ENCODE measurements around the gene TMEM45B. TPM values are rescaled to one million over a fixed set of nuclear protein-coding genes. Genes with fewer than 3 reads are reported as not detected.
"Not testable (repeated sequence)": the region's sequence is repeated elsewhere in the genome, so short reads cannot be mapped to it uniquely, and the experiment has no call there.

Gene TMEM45B
- total RNA-seq, 2 donors from 2014 or later = not detected

DNA sequence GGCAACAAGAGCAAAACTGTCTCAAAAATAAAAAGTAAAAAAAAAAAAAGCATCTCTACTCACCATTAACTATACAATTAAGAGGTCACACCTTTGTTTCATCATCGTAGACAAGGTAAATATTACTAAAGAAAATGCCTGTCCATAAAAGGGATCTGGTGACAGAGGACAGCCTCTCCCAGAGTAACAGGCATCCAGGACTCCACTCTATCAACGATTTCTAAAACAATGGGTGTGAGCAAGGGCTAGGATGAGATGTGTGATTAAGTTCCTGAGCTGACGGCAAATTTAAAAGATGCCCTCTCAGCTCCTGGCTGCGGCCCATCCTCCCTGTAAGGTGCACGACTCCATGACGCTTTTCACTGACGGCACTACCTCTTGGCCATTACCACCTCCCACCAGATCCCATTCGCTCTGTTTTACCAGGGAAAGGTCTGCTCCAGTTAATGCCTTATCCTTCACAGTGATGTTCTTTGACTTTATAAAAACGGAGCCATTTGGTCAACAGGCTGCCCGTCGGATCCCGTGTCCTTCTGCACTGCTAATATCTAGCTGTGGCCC lies 2.3 kb upstream of the TMEM45B start:
- Histone ChIP-seq H3K4me1 (ENCODE audit: control insufficient read depth in 1 of 2, low read depth in 2 of 2) (no peaks in the 10 kb centered on the region), H3K27me3 (replicated peaks; ENCODE audit: insufficient read depth) (peaks cover 3% of the 10 kb centered on the region), H3K9me3 (no peaks in the 10 kb centered on the region), H3K36me3 (no peaks in the 10 kb centered on the region), H3K27ac (no peak overlapping the region), H3K4me3 (no peak overlapping the region)
- ATAC-seq (ENCODE audit: insufficient number of reproducible peaks, low FRiP score, low read depth) (no peak), DNase-seq (ENCODE audit: low spot score) (no peak)
- TF ChIP-seq, protein P1, sequence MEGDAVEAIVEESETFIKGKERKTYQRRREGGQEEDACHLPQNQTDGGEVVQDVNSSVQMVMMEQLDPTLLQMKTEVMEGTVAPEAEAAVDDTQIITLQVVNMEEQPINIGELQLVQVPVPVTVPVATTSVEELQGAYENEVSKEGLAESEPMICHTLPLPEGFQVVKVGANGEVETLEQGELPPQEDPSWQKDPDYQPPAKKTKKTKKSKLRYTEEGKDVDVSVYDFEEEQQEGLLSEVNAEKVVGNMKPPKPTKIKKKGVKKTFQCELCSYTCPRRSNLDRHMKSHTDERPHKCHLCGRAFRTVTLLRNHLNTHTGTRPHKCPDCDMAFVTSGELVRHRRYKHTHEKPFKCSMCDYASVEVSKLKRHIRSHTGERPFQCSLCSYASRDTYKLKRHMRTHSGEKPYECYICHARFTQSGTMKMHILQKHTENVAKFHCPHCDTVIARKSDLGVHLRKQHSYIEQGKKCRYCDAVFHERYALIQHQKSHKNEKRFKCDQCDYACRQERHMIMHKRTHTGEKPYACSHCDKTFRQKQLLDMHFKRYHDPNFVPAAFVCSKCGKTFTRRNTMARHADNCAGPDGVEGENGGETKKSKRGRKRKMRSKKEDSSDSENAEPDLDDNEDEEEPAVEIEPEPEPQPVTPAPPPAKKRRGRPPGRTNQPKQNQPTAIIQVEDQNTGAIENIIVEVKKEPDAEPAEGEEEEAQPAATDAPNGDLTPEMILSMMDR (IDR thresholded peaks at IDR 0.05) = no peak

DNA sequence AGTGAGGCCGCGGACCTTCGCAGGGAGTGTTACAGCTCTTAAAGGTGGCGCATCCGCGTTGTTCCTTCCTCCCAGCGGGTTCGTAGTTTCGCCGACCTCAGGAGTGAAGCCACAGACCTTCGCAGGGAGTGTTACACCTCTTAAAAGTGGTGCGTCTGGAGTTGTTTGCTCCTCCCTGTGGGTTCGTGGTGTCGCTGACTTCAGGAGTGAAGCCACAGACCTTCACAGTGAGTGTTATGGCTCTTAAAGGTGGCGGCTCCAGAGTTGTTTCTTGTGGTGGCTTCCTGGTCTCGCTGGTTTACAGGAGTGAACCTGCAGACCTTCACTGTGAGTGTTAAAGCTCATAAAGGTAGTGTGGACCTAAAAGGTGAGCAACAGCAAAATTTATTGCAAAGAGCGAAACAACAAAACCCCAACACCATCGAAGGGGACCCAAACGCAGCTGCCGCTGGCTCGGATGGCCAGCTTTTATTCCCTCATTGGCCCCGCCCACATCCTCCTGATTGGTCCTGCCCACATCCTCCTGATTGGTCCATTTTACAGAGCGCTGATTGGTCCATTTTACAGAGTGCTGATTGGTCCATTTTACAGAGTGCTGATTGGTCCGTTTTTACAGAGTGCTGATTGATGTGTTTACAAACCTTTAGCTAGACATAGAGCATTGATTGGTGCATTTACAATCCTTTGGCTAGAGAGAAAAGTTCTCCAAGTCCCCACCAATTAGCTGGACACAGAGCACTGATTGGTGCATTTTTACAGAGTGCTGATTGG lies 1.2 kb upstream of the TMEM45B start:
- H3K27me3 ChIP-seq (replicated peaks; ENCODE audit: insufficient read depth) = peaks cover 3% of the 10 kb centered on the region
- no peaks in the 10 kb centered on the region for H3K4me1 ChIP-seq (ENCODE audit: control insufficient read depth in 1 of 2, low read depth in 2 of 2)
- TF ChIP-seq, protein P1 (IDR thresholded peaks at IDR 0.05) = no peak
- DNase-seq (ENCODE audit: low spot score) (no peak), ATAC-seq (ENCODE audit: insufficient number of reproducible peaks, low FRiP score, low read depth) (no peak)
- no peaks in the 10 kb centered on the region for H3K36me3 ChIP-seq
- H3K27ac ChIP-seq = no peak overlapping the region
- no peaks in the 10 kb centered on the region for H3K9me3 ChIP-seq
- H3K4me3 ChIP-seq = no peak overlapping the region

DNA sequence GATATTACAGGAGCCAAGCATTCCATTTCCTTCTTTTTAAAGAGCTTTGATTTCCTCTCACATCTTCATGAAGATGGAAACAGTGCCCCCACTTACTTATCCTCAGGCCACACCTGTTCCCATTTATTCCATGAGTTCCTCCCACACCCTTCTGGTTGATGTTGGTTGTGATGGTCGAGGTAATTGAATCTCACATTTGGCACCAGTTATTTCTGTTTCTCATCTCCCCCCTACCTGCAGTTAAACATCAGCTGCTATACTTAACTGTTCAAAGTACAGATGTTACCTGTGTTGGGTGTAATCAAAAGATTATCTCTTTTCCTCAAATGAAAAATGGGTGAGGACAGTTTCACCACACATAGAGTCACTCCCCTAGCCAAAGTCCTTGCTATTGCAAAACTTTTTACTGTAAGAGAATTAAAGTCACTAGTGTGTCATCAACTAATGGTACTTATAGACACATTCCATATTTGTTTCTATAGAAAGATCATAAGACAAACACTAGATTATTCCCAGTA lies 1.9 kb downstream of the TMEM45B start:
- H3K36me3 ChIP-seq = no peaks in the 10 kb centered on the region
- no peak for ATAC-seq (ENCODE audit: insufficient number of reproducible peaks, low FRiP score, low read depth)
- no peaks in the 10 kb centered on the region for H3K9me3 ChIP-seq
- peaks cover 3% of the 10 kb centered on the region for H3K27me3 ChIP-seq (replicated peaks; ENCODE audit: insufficient read depth)
- no peak overlapping the region for H3K27ac ChIP-seq
- H3K4me3 ChIP-seq = no peak overlapping the region
- DNase-seq (ENCODE audit: low spot score) = no peak
- H3K4me1 ChIP-seq (ENCODE audit: control insufficient read depth in 1 of 2, low read depth in 2 of 2) = no peaks in the 10 kb centered on the region
- TF ChIP-seq, protein P1 (IDR thresholded peaks at IDR 0.05) = no peak

DNA sequence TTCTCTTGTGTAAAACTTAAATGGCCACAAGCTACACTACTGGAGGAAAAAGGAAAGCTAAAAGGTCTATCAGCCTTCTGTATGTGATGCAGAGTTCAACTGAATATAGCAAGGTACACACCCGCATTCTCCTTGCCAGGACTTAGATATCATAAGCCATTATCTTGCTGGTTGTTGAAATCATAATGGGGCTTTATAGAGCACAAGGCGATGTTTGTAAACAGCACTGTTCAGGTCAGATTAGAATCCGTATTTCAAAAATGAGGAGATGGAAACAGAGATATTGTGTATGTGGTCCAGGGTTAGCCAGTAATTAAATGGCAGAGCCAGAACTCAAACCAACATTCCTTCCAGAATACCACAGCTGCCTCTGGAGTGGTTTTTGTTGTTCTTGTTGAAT lies 2.6 kb downstream of the TMEM45B start:
- not testable (repeated sequence) for H3K27ac ChIP-seq; H3K4me3 ChIP-seq; H3K36me3 ChIP-seq; H3K4me1 ChIP-seq (ENCODE audit: control insufficient read depth in 1 of 2, low read depth in 2 of 2); H3K27me3 ChIP-seq (replicated peaks; ENCODE audit: insufficient read depth); ATAC-seq (ENCODE audit: insufficient number of reproducible peaks, low FRiP score, low read depth); H3K9me3 ChIP-seq; DNase-seq (ENCODE audit: low spot score)

DNA sequence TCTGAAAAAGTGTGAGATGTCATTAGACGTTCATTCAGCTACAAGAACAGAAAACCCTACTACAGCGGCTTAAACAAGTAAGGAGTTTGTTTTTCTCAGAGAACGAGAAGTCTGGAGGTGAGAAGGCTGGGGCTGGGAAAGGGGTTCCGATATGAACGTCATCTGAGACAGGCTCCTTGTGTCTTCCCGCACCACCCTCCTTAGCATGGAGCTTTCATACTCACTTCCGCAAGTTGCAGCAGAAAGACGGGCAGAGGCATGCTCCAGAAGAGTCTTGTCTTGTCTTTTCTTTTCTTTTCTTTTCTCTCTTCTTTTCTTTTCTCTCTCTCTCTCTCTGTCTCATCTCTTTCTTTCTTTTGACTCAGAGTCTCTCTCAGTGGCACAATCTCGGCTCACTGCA lies 3.6 kb downstream of the TMEM45B start:
- DNase-seq (ENCODE audit: low spot score) (no peak), ATAC-seq (ENCODE audit: insufficient number of reproducible peaks, low FRiP score, low read depth) (no peak)
- Histone ChIP-seq H3K36me3 (no peaks in the 10 kb centered on the region), H3K27ac (no peak overlapping the region), H3K4me3 (no peak overlapping the region), H3K27me3 (replicated peaks; ENCODE audit: insufficient read depth) (peaks cover 3% of the 10 kb centered on the region), H3K9me3 (no peaks in the 10 kb centered on the region), H3K4me1 (ENCODE audit: control insufficient read depth in 1 of 2, low read depth in 2 of 2) (no peaks in the 10 kb centered on the region)
- TF ChIP-seq, protein P1 (IDR thresholded peaks at IDR 0.05) = no peak

DNA sequence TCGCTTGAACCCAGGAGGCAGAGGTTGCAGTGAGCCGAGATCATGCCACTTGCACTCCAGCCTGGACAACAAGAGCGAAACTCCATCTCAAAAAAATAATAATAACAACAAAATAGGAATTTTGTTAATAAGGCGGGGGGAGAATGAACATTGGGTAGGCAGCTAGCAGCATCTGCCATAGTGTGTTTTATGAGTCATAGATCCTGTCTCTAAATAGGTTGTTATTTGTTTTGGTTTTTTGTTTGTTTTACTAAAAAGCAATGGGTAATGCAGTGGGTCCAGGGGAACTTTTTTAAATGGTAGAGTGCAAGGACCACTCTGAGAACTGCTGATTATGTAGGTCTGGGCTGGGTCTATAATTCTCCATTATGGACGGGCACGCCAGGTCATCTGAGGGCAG lies 4.6 kb downstream of the TMEM45B start:
- H3K4me3 ChIP-seq; H3K27me3 ChIP-seq (replicated peaks; ENCODE audit: insufficient read depth); H3K27ac ChIP-seq; H3K4me1 ChIP-seq (ENCODE audit: control insufficient read depth in 1 of 2, low read depth in 2 of 2); H3K9me3 ChIP-seq; H3K36me3 ChIP-seq; ATAC-seq (ENCODE audit: insufficient number of reproducible peaks, low FRiP score, low read depth); DNase-seq (ENCODE audit: low spot score): not testable (repeated sequence)

DNA sequence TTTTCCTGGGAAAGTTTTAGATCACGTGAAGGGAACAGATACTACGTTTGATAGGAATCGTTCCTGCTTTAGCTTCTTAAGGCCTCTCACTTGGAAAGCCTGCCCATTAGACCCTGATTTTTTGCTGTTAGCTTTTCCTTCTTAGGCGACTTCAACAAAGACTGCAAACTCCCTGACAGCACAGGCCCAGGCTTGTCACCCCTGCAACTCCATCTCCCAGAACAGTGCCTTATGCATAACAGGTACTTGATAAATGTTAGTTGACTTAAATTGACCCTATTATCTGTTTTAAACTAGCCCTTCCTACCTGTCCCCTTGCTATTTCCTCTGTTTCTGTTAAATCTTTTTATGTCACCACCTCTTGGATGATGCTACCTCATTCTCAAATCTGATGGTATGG lies 7.6 kb downstream of the TMEM45B start:
- H3K4me1 ChIP-seq (ENCODE audit: control insufficient read depth in 1 of 2, low read depth in 2 of 2); H3K9me3 ChIP-seq; H3K27ac ChIP-seq; ATAC-seq (ENCODE audit: insufficient number of reproducible peaks, low FRiP score, low read depth); H3K36me3 ChIP-seq; H3K4me3 ChIP-seq; H3K27me3 ChIP-seq (replicated peaks; ENCODE audit: insufficient read depth); DNase-seq (ENCODE audit: low spot score): not testable (repeated sequence)

DNA sequence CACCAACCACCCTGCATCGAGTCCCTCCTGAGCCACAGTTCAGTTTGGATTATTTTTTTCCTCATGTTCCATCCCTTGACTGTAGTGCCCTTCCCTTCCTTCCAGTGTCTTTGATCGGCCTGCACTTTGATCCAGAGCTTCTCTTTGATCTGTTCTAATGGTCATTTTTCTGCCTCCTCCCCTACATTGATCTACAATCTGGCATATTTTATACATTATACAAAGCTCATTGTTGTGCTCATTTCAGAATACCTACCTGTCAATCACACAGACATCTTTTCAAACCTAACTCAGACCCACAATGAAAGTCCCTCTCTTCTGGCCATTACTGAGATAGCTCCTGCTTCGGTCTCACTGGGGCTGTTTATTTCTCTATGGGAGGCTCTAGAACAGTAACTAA lies 8.2 kb downstream of the TMEM45B start:
- H3K27ac ChIP-seq; ATAC-seq (ENCODE audit: insufficient number of reproducible peaks, low FRiP score, low read depth); H3K4me1 ChIP-seq (ENCODE audit: control insufficient read depth in 1 of 2, low read depth in 2 of 2); DNase-seq (ENCODE audit: low spot score); H3K36me3 ChIP-seq; H3K4me3 ChIP-seq; H3K9me3 ChIP-seq; H3K27me3 ChIP-seq (replicated peaks; ENCODE audit: insufficient read depth): not testable (repeated sequence)

Measured in thoracic aorta (tissue), 2 donors.